Stimulated activated CD4-positive, alpha-beta T cell treated with anti-CD3 and anti-CD28 coated beads, Interleukin-1b, Interleukin-23, amount 100 ng/mL, for 24 hours (primary cell): Measurements from ENCODE around the gene SMIM11.
"Not testable (repeated sequence)": the region's sequence is repeated elsewhere in the genome, so short reads cannot be mapped to it uniquely, and the experiment has no call there.

ENCODE experiments used
- DNase-seq, 4 experiments: peaks; one replicate each; pipeline ENCODE4 v3.0.0-alpha.2; 2020; ENCODE audit warnings: low read depth in 4 of 4, low spot score in 1 of 4

Gene SMIM11

GRCh38 chr21:34374940-34375618 is at the start of gene SMIM11:
TSS of gene SMIM11 (plus strand) at chr21:34375507. CDS start at chr21:34379505, 3,998 bp downstream.
- not testable (repeated sequence) for DNase-seq

- DNase-seq, result no peak
Observed at GRCh38 chr21:34330055-34330454, 45.3 kb upstream of the SMIM11 start.

- DNase-seq, result no peak
Observed at GRCh38 chr21:34331726-34332125, 43.6 kb upstream of the SMIM11 start.

GRCh38 chr21:34332347-34332746 is 43.0 kb upstream of the SMIM11 start:
- DNase-seq, result no peak

- no peak for DNase-seq
Observed at GRCh38 chr21:34333121-34333739, 42.1 kb upstream of the SMIM11 start.

GRCh38 chr21:34335316-34335715 is 40.0 kb upstream of the SMIM11 start:
- no peak for DNase-seq

- no peak for DNase-seq
Observed at GRCh38 chr21:34336245-34336644, 39.1 kb upstream of the SMIM11 start.

- DNase-seq, result no peak
Observed at GRCh38 chr21:34336756-34337391, 38.4 kb upstream of the SMIM11 start.

- DNase-seq, result no peak
Observed at GRCh38 chr21:34337741-34338140, 37.6 kb upstream of the SMIM11 start.

GRCh38 chr21:34338226-34338625 is 37.1 kb upstream of the SMIM11 start:
- no peak for DNase-seq

GRCh38 chr21:34340061-34340460 is 35.2 kb upstream of the SMIM11 start:
- no peak for DNase-seq

- DNase-seq, result no peak
Observed at GRCh38 chr21:34342476-34342875, 32.8 kb upstream of the SMIM11 start.

- DNase-seq, result no peak
Observed at GRCh38 chr21:34343347-34343746, 32.0 kb upstream of the SMIM11 start.

GRCh38 chr21:34343838-34344381 is 31.4 kb upstream of the SMIM11 start:
- DNase-seq, result no peak

- DNase-seq, result no peak
Observed at GRCh38 chr21:34344584-34344983, 30.7 kb upstream of the SMIM11 start.

- no peak for DNase-seq
Observed at GRCh38 chr21:34345091-34345871, 30.0 kb upstream of the SMIM11 start.

GRCh38 chr21:34345892-34346291 is 29.4 kb upstream of the SMIM11 start:
- no peak for DNase-seq

- DNase-seq, result no peak
Observed at GRCh38 chr21:34348890-34349519, 26.3 kb upstream of the SMIM11 start.

GRCh38 chr21:34351786-34352241 is 23.5 kb upstream of the SMIM11 start:
- no peak for DNase-seq

- no peak for DNase-seq
Observed at GRCh38 chr21:34352556-34352955, 22.8 kb upstream of the SMIM11 start.

- DNase-seq, result no peak
Observed at GRCh38 chr21:34353182-34353581, 22.1 kb upstream of the SMIM11 start.
